C1 segment of cervical spinal cord (tissue), 14 donors: ENCODE results near the gene TRIM28.

ENCODE experiments used
- DNase-seq, 14 donors: peaks; one replicate each; lab custom pipeline; 2025; lab: John Stamatoyannopoulos, UW

Gene TRIM28

GRCh38 chr19:58560007-58560887, 16.4 kb downstream of the TRIM28 start:
- DNase-seq = no peak

- DNase-seq = no peak
These were observed 17.1 kb downstream of the TRIM28 start for GRCh38 chr19:58560921-58561320.

GRCh38 chr19:58561373-58562121, 17.7 kb downstream of the TRIM28 start:
- DNase-seq = no peak

GRCh38 chr19:58562122-58563033, 18.5 kb downstream of the TRIM28 start:
- no peak for DNase-seq

GRCh38 chr19:58563034-58563573, 19.2 kb downstream of the TRIM28 start:
- DNase-seq = no peak

- no peak for DNase-seq
These were observed 20.0 kb downstream of the TRIM28 start for GRCh38 chr19:58563823-58564222.

- DNase-seq = no peak
These were observed 23.1 kb downstream of the TRIM28 start for GRCh38 chr19:58566989-58567388.

GRCh38 chr19:58568453-58569130, 24.7 kb downstream of the TRIM28 start:
- no peak for DNase-seq

- DNase-seq = no peak
These were observed 25.5 kb downstream of the TRIM28 start for GRCh38 chr19:58569191-58569942.

- no peak for DNase-seq
These were observed 26.2 kb downstream of the TRIM28 start for GRCh38 chr19:58569943-58570670.

GRCh38 chr19:58570770-58571574, 27.1 kb downstream of the TRIM28 start:
- DNase-seq = no peak

- DNase-seq = no peak
These were observed 27.7 kb downstream of the TRIM28 start for GRCh38 chr19:58571575-58571947.

- DNase-seq = no peak
These were observed 28.4 kb downstream of the TRIM28 start for GRCh38 chr19:58572026-58572817.

GRCh38 chr19:58572818-58573657, 29.2 kb downstream of the TRIM28 start, which contains the start of gene MZF1:
Gene MZF1 (minus strand): TSS chr19:58573335. CDS start chr19:58571389, 1,946 bp downstream.
- DNase-seq = no peak

GRCh38 chr19:58573658-58574164, 29.8 kb downstream of the TRIM28 start:
- no peak for DNase-seq
